PC-9 (cell line): ENCODE measurements around the gene ERMP1.

Experiments
- CTCF ChIP-seq: fragments of 200-600 bp; sonication (generic); conservative IDR thresholded peaks from 2 replicates; pipeline ENCODE4 v1.6.1; 2017; ENCODE audit warnings: mixed run types, antibody characterized with exemption, mild to moderate bottlenecking, moderate library complexity
- EZH2 ChIP-seq: fragments of 200-600 bp; sonication (generic); IDR thresholded peaks from 2 replicates; pipeline ENCODE4 v1.8.0; 2017; ENCODE audit warnings: antibody characterized with exemption, low read depth

- TF ChIP-seq CTCF (no peak), EZH2 (no peak)
These were observed 35.3 kb upstream of the ERMP1 start for GRCh38 chr9:5868235-5868634.
